ENCODE data around the gene FRMD1.

- TF ChIP-seq POLR2A (IDR thresholded peaks at IDR 0.05; ENCODE audit: low read length) (no peak), GATA1 (IDR thresholded peaks at IDR 0.05; ENCODE audit: low read depth, low read length) (no peak)
These were observed 10.4 kb upstream of the FRMD1 start for GRCh38 chr6:168089186-168090063.
